Nephron (organoid): ENCODE measurements around the gene MINDY2.
A peak's percentile ranks its signal among the peaks of the same experiment; 100 is the strongest.

Experiments
- H3K27ac Mint-ChIP-seq, 3 experiments: 2 replicates each; pipeline ENCODE4 v1.8.0; 2020; ENCODE audit warnings: mixed read lengths in 3 of 3, mild to moderate bottlenecking in 2 of 3, moderate library complexity in 1 of 3
- H3K27me3 Mint-ChIP-seq: 2 replicates; pipeline ENCODE4 v1.8.0; 2021; ENCODE audit warnings: low read depth, mild to moderate bottlenecking, moderate library complexity, mixed read lengths
- H3K36me3 Mint-ChIP-seq: 2 replicates; pipeline ENCODE4 v1.8.0; 2020; ENCODE audit warnings: low read depth, mixed read lengths
- H3K4me1 Mint-ChIP-seq: 2 replicates; pipeline ENCODE4 v1.8.0; 2020; ENCODE audit warnings: mixed read lengths
- H3K4me3 Mint-ChIP-seq, 3 experiments: 2 replicates each; pipeline ENCODE4 v1.8.0; 2020; ENCODE audit warnings: mild to moderate bottlenecking in 3 of 3, mixed read lengths in 3 of 3, moderate library complexity in 2 of 3
- H3K9me3 Mint-ChIP-seq: 2 replicates; pipeline ENCODE4 v1.8.0; 2020; ENCODE audit warnings: mixed read lengths
- CTCF ChIP-seq, 3 experiments: fragments of 200-600 bp; sonication (generic); IDR thresholded peaks; one replicate each; pipeline ENCODE4 v1.5.0; 2021; ENCODE audit warnings: antibody characterized with exemption in 3 of 3; ENCODE audit not compliant: unreplicated experiment in 3 of 3

The MINDY2 gene

GRCh38 chr15:58741032-58741431, 30.1 kb upstream of the MINDY2 start:
- no peak for TF ChIP-seq CTCF (IDR thresholded peaks at IDR 0.05; ENCODE audit: unreplicated experiment in 3 of 3)
- Mint-ChIP-seq H3K9me3 (no peaks in the 10 kb centered on the region), H3K36me3 (no peaks in the 10 kb centered on the region), H3K4me1 (peaks cover 32% of the 10 kb centered on the region), H3K27ac (no peak overlapping the region), H3K27me3 (no peaks in the 10 kb centered on the region), H3K4me3 (no peak overlapping the region)

DNA sequence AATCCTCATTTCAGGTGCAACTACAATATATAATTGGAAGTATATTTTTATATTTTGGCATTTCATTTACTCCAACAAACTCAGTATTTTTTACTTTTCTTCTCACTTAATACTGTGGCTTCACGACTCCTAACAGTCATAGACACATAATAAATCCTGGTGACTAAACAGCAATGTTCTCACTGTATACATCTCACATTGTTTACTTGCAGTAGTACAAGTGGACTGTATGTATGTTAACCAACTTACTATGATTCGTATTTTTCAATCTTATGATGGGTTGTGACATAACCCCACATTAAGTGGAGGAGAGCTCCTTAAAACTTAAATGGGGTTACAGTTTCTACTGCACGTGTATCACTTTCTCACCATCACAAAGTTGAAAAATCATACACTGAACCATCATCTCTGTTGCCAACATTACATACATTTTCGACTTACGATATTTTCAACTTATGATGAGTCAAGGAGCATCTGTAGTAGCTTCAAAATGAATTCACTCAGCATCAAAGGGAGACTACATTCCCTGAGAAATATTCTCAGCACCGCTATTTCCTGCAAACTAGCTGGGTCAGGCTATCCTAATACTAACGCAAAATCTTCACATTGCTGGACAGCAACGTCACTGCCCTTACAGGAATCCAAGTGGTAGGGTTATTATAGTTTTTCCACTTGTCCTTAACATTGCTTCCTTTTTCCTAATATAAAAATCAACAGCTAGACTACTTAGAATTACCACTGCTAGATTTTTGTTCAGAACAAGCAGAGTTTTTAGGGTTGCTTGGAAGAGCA, 28.9 kb upstream of the MINDY2 start:
- peaks cover 34% of the 10 kb centered on the region for H3K4me1 Mint-ChIP-seq

DNA sequence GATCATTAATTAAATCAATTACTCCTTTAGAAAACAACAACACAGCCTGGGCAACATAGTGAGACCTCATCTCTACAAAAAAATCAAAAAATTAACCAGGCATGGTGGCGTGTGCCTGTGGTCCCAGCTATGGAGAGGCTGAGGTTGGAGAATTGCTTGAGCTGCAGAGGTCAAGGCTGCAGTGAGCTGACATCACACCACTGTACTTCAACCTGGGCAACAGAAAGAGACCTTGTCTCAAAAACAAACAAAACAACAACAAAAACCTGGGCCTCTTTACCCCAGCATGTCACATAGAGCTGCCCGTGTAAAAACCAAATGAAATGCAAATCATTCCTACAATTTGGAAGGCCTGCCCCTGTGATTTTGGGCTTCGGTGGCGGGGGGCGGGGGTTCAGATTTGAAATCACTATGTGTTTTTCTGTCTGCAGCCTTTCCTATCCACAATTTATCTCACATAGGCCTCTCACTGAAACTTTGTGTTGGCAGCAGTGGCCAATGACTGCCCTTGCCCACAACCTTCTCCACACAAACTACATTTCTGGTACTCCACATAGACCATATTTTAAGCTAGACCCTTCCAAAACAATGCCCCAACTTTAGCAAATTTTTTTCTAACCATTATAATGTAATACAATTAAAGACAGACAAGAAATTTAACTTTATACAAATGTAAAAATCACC, 28.1 kb upstream of the MINDY2 start:
- peaks cover 40% of the 10 kb centered on the region for H3K4me1 Mint-ChIP-seq
- no peaks in the 10 kb centered on the region for H3K9me3 Mint-ChIP-seq
- H3K4me3 Mint-ChIP-seq = no peak overlapping the region
- H3K27me3 Mint-ChIP-seq = no peaks in the 10 kb centered on the region
- no peaks in the 10 kb centered on the region for H3K36me3 Mint-ChIP-seq
- no peak for TF ChIP-seq CTCF (IDR thresholded peaks at IDR 0.05; ENCODE audit: unreplicated experiment in 3 of 3)
- H3K27ac Mint-ChIP-seq = peak overlapping the region in 1 of 3 experiments; percentile 45

More for the DNA sequence above, 28.9 kb upstream of the MINDY2 start:
- H3K4me3 Mint-ChIP-seq = no peak overlapping the region
- no peaks in the 10 kb centered on the region for H3K27me3 Mint-ChIP-seq
- H3K36me3 Mint-ChIP-seq = no peaks in the 10 kb centered on the region
- no peak for TF ChIP-seq CTCF (IDR thresholded peaks at IDR 0.05; ENCODE audit: unreplicated experiment in 3 of 3)
- peak overlapping the region in 1 of 3 experiments; percentile 45 for H3K27ac Mint-ChIP-seq
- no peaks in the 10 kb centered on the region for H3K9me3 Mint-ChIP-seq

GRCh38 chr15:58746174-58746573, 24.9 kb upstream of the MINDY2 start:
- Mint-ChIP-seq H3K4me1 (peaks cover 40% of the 10 kb centered on the region), H3K27me3 (no peaks in the 10 kb centered on the region), H3K27ac (no peak overlapping the region), H3K4me3 (peak overlapping the region; percentile 46 to 59 (median 49)), H3K36me3 (no peaks in the 10 kb centered on the region), H3K9me3 (no peaks in the 10 kb centered on the region)
- no peak for TF ChIP-seq CTCF (IDR thresholded peaks at IDR 0.05; ENCODE audit: unreplicated experiment in 3 of 3)

DNA sequence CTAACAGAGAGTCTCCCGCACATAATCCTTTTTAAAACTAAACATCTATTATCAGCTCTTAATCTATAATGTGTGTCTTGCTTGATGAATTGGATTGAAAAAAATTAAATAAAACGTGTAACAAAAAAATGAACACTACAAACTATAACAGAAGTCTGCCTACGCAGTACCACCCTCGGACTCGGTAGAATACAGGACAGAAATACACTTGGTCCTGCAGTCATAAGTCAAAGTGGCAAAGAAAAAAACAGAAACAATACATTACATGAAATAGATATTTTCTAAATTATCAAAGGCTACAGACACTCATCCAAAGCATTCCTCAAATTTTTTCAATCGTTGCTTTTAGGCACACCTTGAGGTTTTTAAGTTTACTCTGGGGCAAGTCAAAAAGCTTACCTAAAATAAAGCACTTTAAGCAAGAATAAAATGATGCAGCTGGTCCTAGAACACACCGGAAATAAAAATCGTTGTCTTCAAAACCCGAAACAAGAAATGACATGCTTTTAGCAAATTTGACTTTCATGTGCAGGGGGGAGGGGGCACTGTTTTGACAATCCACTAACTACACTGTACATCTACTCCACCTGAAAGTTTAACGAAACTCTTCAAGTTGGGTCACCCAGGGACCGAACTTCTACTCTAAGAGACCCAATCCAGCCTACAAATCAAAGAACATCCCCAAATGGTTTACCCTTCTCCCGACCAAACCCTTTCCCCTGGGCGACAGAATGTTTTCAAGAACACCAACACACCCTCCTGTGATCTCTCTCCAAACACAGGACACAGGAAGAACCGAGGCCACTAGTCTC, 22.9 kb upstream of the MINDY2 start:
- Mint-ChIP-seq H3K36me3 (no peaks in the 10 kb centered on the region), H3K9me3 (no peaks in the 10 kb centered on the region), H3K27me3 (no peaks in the 10 kb centered on the region), H3K4me3 (peak overlapping the region; percentile 94 to 99 (median 98)), H3K4me1 (peaks cover 28% of the 10 kb centered on the region), H3K27ac (peak overlapping the region; percentile 89 to 98 (median 97))
- TF ChIP-seq CTCF (IDR thresholded peaks at IDR 0.05; ENCODE audit: unreplicated experiment in 3 of 3) = no peak
